Jurkat, Clone E6-1 (cell line): ENCODE measurements around the gene ASB13. TPM values are rescaled to one million over a fixed set of nuclear protein-coding genes. Genes with fewer than 3 reads are reported as not detected.

Source experiments
- DNase-seq: peaks from one replicate; pipeline ENCODE4 v3.0.0-alpha.2; 2011; ENCODE audit warnings: low read depth, low spot score
- H3K4me3 ChIP-seq: 2 replicates; pipeline ENCODE4 v1.5.1; 2011; ENCODE audit warnings: mild to moderate bottlenecking, low read length, control low read depth, moderate library complexity
- polyA plus RNA-seq: library from polyadenylated mRNA; unstranded; fragments of >200 nt; gene quantifications from one replicate; pipeline ENCODE4 v1.2.1, GENCODE V29; 2012; ENCODE audit warnings: missing spikeins; ENCODE audit not compliant: insufficient read length, insufficient read depth

ASB13 gene, protein sequence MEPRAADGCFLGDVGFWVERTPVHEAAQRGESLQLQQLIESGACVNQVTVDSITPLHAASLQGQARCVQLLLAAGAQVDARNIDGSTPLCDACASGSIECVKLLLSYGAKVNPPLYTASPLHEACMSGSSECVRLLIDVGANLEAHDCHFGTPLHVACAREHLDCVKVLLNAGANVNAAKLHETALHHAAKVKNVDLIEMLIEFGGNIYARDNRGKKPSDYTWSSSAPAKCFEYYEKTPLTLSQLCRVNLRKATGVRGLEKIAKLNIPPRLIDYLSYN
- polyA plus RNA-seq = 21.7 TPM

DNA sequence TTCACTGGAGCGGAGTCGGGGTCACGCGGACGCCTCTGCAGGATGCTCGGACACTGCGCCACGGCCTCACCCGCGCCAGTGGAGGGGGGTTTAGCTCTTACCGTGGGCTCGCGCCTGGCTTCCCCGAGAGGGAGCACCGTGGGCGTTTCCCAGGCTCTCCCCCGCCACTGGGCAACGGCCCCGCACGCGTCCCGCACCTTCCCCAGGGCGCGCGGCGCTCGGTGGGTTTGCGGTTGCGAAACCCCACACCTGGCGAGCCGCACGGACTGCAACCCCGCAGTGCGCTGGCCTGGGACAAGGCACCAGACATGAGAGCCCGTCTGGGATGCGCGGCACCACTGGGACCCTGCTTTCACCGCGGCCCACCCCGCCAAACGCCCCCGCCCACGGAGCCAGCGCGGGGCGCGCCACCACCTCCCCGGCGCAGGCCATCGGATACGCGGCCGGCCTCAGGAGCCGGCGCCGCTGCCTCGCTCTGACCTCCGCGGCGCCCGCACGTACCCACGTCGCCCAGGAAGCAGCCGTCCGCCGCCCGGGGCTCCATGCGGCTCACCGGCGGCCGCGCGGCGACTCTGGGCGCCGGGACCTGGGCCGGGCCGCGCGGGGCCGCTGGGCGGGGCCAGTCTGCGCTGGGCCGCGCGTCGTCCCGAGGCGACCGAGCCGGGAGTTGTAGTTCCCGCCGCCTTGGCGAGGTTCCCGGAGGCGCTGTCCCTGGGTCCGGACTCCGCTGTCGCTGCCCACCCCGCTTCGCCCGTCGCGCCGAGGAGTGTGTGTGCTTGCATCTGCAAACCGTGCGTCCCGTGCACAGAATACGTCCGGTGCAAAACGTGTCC lies at the start of gene ASB13:
Gene ASB13 (minus strand): TSS at position 588 of the 833 bp plus-strand sequence. CDS start 44 bp downstream, at position 544.
- peak within 1 kb of the TSS; percentile 78 for H3K4me3 ChIP-seq
- DNase-seq = no peak

DNA sequence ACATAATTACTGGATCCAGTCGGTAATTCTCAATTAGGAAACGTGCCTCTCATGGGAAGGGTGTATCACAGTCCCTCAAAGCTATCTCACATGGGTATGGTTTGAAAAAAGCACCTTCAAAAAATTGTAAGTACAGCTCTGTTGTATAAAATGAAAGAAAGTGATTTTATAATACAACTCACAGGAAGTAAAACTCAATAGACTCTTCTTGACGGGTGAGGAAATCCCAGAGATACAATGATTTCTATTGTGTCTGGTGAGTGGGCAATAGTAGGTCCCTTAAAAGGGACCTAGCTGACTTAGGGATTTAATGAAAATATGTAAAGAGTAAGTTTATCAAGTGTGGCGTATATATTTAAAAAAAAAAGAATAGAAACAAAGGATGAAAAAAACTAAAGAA lies 45.2 kb upstream of the ASB13 start:
- H3K4me3 ChIP-seq = no peak overlapping the region
- DNase-seq = no peak

DNA sequence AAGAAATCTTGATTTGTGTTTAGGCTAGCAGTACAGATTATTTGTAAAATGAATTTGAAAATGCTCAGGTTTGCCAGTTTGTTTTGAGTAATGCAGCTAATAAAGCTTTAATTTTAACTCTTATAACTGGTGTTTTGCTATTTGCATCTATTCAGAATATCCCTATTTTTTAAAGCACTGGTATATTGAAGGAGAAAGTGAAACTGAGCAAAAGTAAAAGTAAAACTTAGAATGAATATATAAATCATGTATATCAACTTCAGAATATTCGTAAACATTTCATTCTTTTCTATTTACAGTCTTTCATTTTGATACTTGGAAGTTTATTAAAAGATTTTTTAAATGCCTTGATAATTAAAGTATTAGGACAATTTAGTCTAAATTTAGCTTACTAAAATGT lies 44.5 kb upstream of the ASB13 start:
- H3K4me3 ChIP-seq = no peak overlapping the region
- DNase-seq = no peak

DNA sequence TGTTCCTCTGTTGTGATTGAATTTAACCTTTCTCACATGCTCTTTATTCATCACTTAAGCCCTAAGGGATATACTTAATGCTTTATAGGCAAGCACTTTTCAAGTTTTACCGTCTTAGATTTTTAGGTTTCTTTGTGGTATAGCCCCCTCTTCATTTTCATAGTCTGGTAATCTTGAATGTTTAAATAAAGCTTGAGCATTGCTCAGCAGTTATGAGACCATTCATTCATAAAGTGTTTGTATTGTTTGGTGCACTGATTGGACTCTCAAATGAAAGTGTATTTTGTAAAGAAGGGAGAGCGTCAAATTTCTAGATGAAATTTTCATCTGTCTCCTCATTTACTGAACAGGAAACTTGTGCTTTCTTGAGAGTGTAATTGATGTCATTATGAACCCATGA lies 43.5 kb upstream of the ASB13 start:
- no peak for DNase-seq
- no peak overlapping the region for H3K4me3 ChIP-seq

DNA sequence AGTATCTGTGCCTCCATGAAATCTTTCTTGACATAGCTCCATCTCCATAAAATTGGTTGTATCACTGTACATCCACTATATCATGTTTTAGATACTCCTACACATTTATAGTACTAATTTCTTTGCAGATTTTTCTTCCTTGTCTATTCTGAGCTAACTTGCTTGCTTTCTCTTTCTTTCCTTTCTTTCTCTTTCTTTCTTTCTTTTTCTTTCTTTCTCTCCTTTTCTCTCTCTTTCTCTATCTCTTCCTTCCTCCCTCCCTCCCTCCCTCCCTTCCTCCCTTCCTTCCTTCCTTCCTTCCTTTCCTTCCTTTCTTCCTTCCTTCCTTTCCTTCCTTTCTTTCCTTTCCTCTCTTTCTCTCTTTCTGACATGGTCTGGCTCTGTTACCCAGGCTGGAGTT lies 42.0 kb upstream of the ASB13 start:
- H3K4me3 ChIP-seq = no peak overlapping the region
- DNase-seq = no peak

DNA sequence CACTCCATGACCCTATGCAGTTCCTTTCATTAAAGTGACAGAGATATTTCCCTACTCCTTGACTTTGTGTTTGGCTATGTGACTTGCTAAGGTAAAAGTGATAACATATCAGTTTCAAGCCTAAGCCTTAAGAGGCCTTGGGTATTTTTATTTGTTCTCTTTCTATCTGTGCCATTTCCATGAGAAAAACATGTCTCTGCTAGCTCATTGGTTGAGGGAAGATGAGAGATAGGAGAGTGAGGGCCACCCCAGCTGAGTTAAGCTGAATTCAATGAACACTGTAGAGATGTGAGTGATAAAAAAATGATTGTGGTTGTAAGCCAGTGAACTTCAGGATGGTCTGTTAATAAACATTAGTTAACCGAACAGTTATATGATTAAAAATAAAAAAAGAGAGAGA lies 31.7 kb upstream of the ASB13 start:
- H3K4me3 ChIP-seq = no peak overlapping the region
- DNase-seq = no peak

DNA sequence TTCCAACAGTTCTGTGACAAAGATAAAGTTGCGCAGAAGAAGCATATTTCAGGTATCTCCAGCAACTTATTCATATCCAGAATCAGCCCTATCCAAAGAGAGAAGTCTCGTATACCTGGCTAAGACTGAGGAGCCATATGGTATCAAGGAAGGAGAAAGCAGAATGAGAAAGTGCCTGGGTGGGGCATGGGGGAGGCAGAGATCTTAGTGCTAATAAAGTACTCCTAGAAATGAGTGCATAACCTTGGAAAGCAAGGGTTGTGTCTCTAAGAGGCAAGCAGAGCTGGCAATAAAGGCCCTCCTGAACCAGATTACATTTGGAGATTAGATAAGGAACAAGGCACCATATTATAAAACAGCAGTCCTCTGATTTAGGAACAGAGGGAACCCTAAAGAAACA lies 30.9 kb upstream of the ASB13 start:
- H3K4me3 ChIP-seq = no peak overlapping the region
- no peak for DNase-seq

DNA sequence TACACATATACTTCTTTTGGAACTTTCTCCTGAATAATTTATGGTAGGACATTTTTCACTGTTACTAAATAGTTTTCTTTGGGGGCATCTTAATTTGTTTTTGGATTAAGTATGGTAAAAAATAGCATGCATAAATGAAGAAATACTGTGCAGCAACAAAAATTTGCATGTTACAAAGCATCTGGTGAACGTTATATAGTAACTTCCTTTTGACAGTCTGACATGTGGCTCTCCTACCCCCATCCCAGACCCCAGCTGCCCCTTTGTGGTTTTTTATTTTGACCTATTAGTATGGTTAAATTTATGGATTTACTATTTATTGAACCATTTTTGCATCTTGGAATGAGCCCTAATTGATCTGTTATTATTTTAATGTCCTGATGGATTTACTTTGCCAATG lies 28.2 kb upstream of the ASB13 start:
- DNase-seq = no peak
- no peak overlapping the region for H3K4me3 ChIP-seq

DNA sequence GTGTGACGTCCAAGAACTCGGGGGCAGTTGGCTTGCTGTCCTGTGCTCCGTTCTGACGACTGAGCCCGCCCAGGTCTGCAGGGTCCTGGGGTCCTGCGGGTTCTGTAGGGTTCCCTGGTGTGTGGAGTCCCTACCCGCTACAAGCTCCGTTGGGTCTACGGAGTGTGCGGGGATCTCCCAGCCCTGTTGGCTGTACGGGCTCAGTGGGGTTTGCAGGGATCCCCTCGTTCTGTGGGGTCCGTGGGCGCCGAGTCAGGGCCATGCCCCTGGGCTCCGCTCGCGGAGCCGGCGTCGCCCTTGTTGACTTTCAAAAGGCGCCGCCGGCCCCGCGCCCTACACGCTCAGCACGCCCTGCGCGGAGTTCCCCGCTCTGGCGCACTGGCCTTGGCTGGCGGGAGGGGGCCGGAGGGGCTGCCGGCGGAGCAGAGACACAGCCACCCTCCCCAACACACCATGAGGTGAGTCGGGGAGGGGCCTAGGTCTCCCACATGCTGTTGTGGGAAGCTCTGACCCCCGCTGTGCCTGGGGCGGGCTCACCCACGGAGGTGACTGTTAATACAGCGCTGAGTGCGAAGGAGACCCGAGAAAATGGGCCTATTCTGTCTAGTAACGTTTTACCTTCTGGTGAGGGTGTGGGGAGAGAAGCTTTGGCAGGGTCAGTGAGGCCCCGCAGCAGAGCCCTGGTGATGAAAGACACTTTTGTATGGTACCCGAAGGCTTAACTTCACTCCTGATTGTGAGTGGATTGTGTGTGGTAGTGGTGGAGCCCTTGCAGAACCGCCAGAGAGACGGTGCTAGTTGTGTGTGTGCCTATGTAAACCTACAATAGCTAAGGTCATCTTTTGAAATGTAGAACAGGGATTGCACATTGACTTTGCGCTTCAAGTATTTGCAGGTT lies 26.3 kb upstream of the ASB13 start:
- DNase-seq = no peak
- H3K4me3 ChIP-seq = no peak overlapping the region

DNA sequence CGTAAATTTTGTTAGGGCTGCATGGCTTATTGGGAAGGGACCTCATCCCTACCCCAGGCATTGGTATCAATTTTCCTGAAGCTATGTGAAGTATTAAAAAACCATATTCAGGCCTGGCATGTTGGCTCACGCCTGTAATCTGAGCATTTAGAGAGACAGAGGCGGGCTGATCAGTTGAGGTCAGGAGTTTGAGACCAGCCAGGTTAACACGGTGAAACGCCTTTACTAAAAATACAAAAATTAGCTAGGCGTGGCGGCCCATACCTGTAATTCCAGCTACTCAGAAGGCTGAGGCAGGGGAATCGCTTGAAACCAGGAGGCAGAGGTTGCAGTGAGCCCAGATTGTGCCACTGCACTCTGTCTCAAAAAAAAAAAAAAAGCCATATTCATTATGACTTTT lies 25.4 kb upstream of the ASB13 start:
- no peak overlapping the region for H3K4me3 ChIP-seq
- no peak for DNase-seq

DNA sequence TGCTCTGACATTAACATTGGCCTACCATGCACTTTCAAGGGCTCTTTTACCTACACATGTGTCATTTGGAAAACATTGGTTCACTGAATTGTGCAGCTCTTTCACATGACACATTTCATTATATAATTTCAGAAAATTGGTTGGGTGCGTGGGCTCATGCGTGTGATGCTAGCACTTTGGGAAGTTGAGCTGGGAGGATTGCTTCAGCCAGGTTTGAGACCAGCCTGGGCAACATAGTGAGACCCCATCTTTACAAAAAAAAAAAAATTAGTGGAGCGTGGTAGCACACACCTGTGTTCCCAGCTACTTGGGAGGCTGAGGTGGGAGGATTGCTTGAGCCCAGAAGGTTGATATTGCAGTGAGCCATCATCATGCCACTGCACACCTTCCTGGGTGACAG lies 22.2 kb upstream of the ASB13 start:
- no peak for DNase-seq
- H3K4me3 ChIP-seq = no peak overlapping the region

DNA sequence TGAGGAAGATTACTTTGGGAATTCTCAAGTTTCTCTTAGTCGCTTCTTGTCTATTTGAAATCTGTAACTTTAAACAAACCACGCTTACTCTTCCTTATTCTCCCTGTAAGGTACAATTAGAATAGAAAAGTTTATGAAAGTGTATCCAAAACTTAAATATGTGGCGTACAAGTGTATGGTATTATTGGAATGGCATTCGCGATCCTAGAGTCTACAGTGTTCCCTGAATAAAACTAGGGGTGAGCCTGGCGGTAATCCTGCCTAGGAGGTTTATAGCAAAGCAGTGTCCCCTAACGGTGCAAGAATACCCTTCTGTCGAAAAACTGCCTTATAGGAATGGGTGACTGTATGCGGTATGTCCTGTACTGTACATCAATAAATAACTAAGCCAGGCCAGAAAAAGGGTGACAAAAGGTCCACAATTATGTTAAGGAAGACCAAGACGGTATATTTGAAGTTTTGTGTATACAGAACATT lies 19.4 kb upstream of the ASB13 start:
- no peak for DNase-seq
- peak overlapping the region; percentile 83 for H3K4me3 ChIP-seq

DNA sequence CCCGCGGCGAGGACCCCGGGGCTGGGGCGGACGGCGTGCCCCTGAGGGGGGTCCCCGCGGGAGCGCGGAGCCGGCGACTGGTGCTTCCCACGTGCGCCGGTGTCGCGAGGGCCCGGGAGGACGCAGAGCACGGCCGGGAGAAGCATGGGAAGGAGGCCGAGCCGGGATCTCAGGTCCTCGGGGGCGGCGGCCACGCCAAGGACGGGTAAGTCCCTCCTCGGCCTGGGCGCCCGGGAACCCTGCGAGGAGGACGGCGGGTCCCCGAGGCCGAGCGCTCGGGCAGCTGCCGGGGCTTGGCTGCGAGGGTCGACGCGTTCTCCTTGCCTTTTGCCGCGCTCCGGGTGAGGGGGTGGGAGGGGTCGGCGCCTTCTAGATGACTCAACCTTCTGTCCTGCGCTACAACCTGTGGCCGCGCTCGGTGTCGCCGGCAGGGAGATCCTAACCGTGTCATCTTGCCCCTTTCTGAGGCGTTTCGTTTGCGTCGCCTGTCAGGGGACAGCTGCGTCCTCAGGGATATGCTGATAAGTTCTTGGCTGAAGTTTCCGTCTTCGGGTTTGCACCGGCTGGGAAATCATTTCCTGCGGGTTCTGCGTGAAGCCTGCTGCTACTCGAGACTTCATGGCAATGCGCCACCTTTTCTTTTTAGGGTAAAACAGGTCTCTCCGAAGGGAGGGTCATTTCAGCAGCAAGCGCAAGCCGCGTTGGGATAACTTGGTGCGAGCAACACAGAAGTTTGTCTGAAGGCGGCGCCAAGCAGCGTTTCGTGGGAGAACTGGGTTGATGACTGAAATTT lies 18.8 kb upstream of the ASB13 start:
- H3K4me3 ChIP-seq = peak overlapping the region; percentile 83
- peak; percentile 73 for DNase-seq

DNA sequence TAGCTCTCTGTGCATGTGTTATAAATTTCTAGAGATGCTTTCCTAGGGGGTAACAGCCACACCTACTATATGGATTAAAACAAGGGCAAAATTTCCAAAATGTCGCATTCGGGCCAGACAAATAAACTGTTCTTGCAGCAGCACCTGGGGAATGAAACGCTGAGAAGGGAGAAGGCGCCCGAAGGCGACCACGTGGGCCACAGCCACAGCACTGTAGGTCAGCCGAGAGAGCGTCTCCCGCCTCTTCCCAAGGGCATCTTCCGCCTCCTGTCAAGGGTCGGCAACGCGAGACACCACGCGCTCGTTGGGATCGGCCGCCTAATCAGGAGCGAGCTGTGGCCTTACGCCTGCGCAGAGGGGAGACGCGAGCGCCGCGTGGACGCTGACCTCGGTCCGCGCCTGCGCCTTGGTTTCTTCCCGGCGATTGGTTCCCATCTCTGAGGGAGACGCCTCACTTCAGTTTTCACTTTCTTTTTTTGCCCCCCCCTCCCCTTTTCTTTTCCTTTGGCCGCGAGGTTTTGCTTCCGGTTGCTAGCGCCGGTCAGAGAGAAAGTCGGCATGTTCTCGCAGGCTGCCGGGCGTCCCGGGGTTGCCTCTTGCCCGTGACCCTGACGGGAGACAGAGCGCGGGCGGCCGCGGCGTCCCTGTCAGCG lies 18.0 kb upstream of the ASB13 start, which contains the start of gene TASOR2:
Gene TASOR2 (plus strand): TSS at position 521 of the 653 bp plus-strand sequence. CDS start 35,805 bp downstream, outside the sequence.
- H3K4me3 ChIP-seq = peak within 1 kb of the TSS; percentile 83
- peak; percentile 97 for DNase-seq

DNA sequence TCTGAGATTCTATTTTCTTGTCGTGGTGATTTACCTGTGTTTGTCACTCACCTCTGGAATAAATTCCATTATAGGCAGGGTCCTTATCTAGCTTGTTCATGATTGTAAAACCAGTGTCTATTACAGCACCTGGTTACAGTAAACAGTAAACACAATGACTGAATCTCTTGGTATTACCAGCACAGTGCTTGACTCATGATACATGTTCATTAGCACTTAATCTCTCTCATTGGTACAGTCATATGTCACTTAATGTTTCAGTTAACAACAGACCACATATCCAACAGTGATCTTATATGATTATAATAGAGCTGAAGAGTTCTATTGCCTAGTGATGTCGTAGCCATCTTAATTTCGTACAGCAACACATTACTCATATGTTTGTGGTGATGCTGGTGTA lies 16.7 kb upstream of the ASB13 start:
- DNase-seq = no peak
- no peak overlapping the region for H3K4me3 ChIP-seq

DNA sequence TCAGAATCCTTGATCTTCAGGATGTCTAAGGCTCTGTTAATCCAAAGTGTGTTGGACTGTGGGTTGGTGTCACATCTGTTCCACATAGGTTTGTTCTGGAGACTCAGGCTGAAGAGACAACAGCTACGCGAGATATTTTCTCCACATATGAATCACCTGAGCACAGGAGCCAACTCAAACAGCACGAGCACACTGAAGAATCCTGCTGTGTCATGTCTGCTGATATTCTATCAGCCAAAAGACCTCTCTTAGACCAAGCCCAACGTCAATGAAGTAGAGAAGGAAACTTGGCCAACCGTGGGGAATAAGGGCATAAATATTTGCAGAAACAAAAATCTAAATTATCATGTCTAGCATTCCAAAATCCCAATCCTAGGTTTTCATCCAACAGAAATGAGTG lies 15.5 kb upstream of the ASB13 start:
- no peak overlapping the region for H3K4me3 ChIP-seq
- no peak for DNase-seq

DNA sequence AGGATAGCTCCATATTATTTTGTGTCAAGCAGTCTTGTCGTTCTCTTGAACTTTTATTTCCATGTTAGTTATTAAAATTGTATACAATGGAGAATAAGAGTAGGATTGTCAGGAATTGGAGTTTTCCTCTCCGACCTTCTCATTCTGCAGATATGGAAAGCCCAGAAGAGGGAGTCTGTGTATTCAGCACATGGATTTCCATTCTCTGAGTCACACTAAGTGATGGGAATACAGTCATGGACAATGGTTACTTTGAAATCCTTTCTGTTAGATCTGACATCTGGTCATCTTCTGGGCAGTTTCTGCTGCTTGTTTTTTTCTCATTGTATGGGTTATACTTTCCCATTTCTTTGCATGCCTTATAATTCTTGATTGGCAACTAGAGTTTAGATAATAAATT lies 13.2 kb upstream of the ASB13 start:
- DNase-seq = no peak
- no peak overlapping the region for H3K4me3 ChIP-seq

DNA sequence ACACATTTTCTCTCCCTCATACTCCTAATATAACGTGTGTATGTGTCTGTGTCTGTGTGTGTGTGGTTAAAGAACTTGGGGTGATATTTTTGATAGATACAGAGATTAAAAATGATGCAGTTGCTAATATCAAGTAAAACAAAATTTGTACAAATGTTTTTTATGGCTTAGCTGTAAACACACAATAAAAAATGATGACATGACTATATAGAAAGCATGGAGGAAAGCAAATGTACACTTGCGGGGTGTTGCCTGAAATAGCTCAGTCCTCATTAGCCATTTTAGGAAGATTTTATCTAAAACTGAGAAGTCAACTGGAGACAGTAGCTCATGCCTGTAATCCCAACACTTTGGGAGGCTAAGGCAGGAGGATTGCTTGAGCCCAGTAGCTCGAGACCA lies 12.6 kb upstream of the ASB13 start:
- no peak for DNase-seq
- H3K4me3 ChIP-seq = no peak overlapping the region
